GM12878 (cell line): ENCODE results near the gene CDKL1. TPM values are rescaled to one million over a fixed set of nuclear protein-coding genes. Genes with fewer than 3 reads are reported as not detected.

Experiments
- ATAC-seq: fragments of 200-7000 bp; cut with Tn5 transposase; 3 replicates; pipeline ENCODE4 v1.9.1; 2020; ENCODE audit warnings: mild to moderate bottlenecking, moderate library complexity
- BruUV-seq: library from RNA; stranded (reverse); fragments of 400-500 nt; replicated peaks from 2 replicates; lab custom pipeline; 2021; lab: Mats Ljungman, UMichigan
- CTCF ChIA-PET: fragments of 300-600 bp; sonication (Branson Sonifier 250); formaldehyde crosslinking; extraction: SDS; loops from one replicate; lab custom pipeline; 2021; ENCODE audit warnings: inconsistent platforms; lab: Yijun Ruan, JAX
- POLR2A ChIA-PET: fragments of 350-600 bp; formaldehyde crosslinking; extraction: SDS; loops from one replicate; lab custom pipeline; 2021; ENCODE audit warnings: inconsistent platforms; lab: Charles Lee
- RAD21 ChIA-PET: fragments of 300-600 bp; sonication (Branson Sonifier 250); formaldehyde crosslinking; loops from one replicate; lab custom pipeline; 2023; ENCODE audit warnings: antibody characterized with exemption; ENCODE audit not compliant: unreplicated experiment; lab: Charles Lee
- SMC1A ChIA-PET: fragments of 300-600 bp; sonication (Branson Sonifier 250); formaldehyde crosslinking; loops from one replicate; lab custom pipeline; 2023; ENCODE audit not compliant: unreplicated experiment, uncharacterized antibody; lab: Charles Lee
- DNase-seq: peaks from one replicate; pipeline ENCODE4 v3.0.0-alpha.2; 2011; ENCODE audit warnings: low read depth, low spot score
- FAIRE-seq: peaks from 3 replicates; lab custom pipeline; 2011; peaks lifted over from hg19 to GRCh38; lab: Jason Lieb, UNC
- H2AFZ ChIP-seq: 2 replicates; pipeline ENCODE4 v1.6.0; 2011; ENCODE audit warnings: low read depth, low read length, control low read depth; ENCODE audit not compliant: control insufficient read depth
- H3K27ac ChIP-seq: 2 replicates; pipeline ENCODE4 v1.5.1; 2011; ENCODE audit warnings: control low read depth; ENCODE audit not compliant: control insufficient read depth, insufficient read depth
- H3K27me3 ChIP-seq, 2 experiments: replicated peaks in 1 of 2; 2 replicates each; pipeline versions ENCODE4 v1.6.0 to v1.6.1; 2011; ENCODE audit warnings: low read length in 1 of 2; ENCODE audit not compliant: control insufficient read depth in 2 of 2, insufficient read depth in 2 of 2
- H3K36me3 ChIP-seq, 2 experiments: 2 replicates each; pipeline ENCODE4 v1.5.1; 2011; ENCODE audit warnings: low read length in 1 of 2; ENCODE audit not compliant: control insufficient read depth in 2 of 2, insufficient read depth in 2 of 2
- H3K4me1 ChIP-seq: 2 replicates; pipeline ENCODE4 v1.6.1; 2011; ENCODE audit warnings: mild to moderate bottlenecking, low read length, moderate library complexity, mixed read lengths; ENCODE audit not compliant: control insufficient read depth, insufficient read depth
- H3K4me2 ChIP-seq: 2 replicates; pipeline ENCODE4 v1.6.0; 2011; ENCODE audit warnings: control low read depth; ENCODE audit not compliant: control insufficient read depth, insufficient read depth
- H3K4me3 ChIP-seq: fragments of 200-600 bp; sonication (generic); 2 replicates; pipeline ENCODE4 v1.5.1; 2016
- H3K79me2 ChIP-seq: 2 replicates; pipeline ENCODE4 v1.6.0; 2011; ENCODE audit warnings: low read length; ENCODE audit not compliant: control insufficient read depth, insufficient read depth
- H3K9ac ChIP-seq: 2 replicates; pipeline ENCODE4 v1.8.0; 2011; ENCODE audit warnings: low read length, control low read depth, mixed read lengths; ENCODE audit not compliant: control insufficient read depth, insufficient read depth
- H3K9me3 ChIP-seq: replicated peaks from 3 replicates; pipeline ENCODE4 v1.5.1; 2011; ENCODE audit warnings: mild to moderate bottlenecking, low read length; ENCODE audit not compliant: control insufficient read depth, insufficient read depth
- H4K20me1 ChIP-seq: 2 replicates; pipeline ENCODE4 v1.6.0; 2011; ENCODE audit not compliant: control insufficient read depth, insufficient read depth
- CREM ChIP-seq: IDR thresholded peaks from 2 replicates; pipeline ENCODE4 v1.6.1; 2014; ENCODE audit warnings: antibody characterized with exemption, low read depth
- EZH2 ChIP-seq: IDR thresholded peaks from 2 replicates; pipeline ENCODE4 v1.6.1; 2012; ENCODE audit warnings: low read depth, mild to moderate bottlenecking, control low read depth, inconsistent platforms, low read length, borderline replicate concordance; ENCODE audit not compliant: control insufficient read depth
- FOXM1 ChIP-seq: IDR thresholded peaks from 2 replicates; pipeline ENCODE4 v1.6.1; 2012; ENCODE audit warnings: low read depth, mild to moderate bottlenecking, inconsistent platforms, low read length, moderate library complexity
- IKZF1 ChIP-seq: fragments of 450-650 bp; conservative IDR thresholded peaks from 2 replicates; pipeline ENCODE4 v1.6.1; 2017; ENCODE audit warnings: antibody characterized with exemption, mild to moderate bottlenecking
- MEF2A ChIP-seq: IDR thresholded peaks from 2 replicates; pipeline ENCODE4 v1.6.1; 2011; ENCODE audit warnings: low read depth, mild to moderate bottlenecking, low read length, moderate library complexity; ENCODE audit not compliant: insufficient read depth
- MEF2B ChIP-seq: fragments of 450-650 bp; IDR thresholded peaks from 2 replicates; pipeline ENCODE4 v1.6.1; 2018; ENCODE audit warnings: mild to moderate bottlenecking, moderate library complexity; ENCODE audit not compliant: partially characterized antibody, poor library complexity, severe bottlenecking
- RFX5 ChIP-seq: IDR thresholded peaks from 2 replicates; pipeline ENCODE4 v1.6.1; 2011; ENCODE audit warnings: low read depth, low read length, improper control_type of control experiment
- SMAD1 ChIP-seq: fragments of 450-650 bp; IDR thresholded peaks from 2 replicates; pipeline ENCODE4 v1.6.1; 2018; ENCODE audit warnings: mild to moderate bottlenecking, low read depth; ENCODE audit not compliant: partially characterized antibody
- SPI1 ChIP-seq: IDR thresholded peaks from 2 replicates; pipeline ENCODE4 v1.6.1; 2011; ENCODE audit warnings: low read depth, mild to moderate bottlenecking, low read length, moderate library complexity, borderline replicate concordance; ENCODE audit not compliant: insufficient read depth
- SUPT20H ChIP-seq: IDR thresholded peaks from 2 replicates; pipeline ENCODE4 v1.6.1; 2011; ENCODE audit warnings: low read depth, mild to moderate bottlenecking, low read length, moderate library complexity, borderline replicate concordance; ENCODE audit not compliant: control insufficient read depth
- TAF1 ChIP-seq: IDR thresholded peaks from 2 replicates; pipeline ENCODE4 v1.6.1; 2011; ENCODE audit warnings: mild to moderate bottlenecking, low read depth, low read length, borderline replicate concordance
- ZNF24 ChIP-seq: fragments of 450-650 bp; IDR thresholded peaks from 2 replicates; pipeline ENCODE4 v1.6.1; 2017; ENCODE audit warnings: antibody characterized with exemption, mild to moderate bottlenecking
- ZZZ3 ChIP-seq: IDR thresholded peaks from 2 replicates; pipeline ENCODE4 v1.6.1; 2011; ENCODE audit warnings: low read depth; ENCODE audit not compliant: control insufficient read depth, insufficient read length
- WGBS: methylation state at CpG from one replicate; pipeline ENCODE4 v1.1.6; 2016; ENCODE audit warnings: low lambda C conversion rate; ENCODE audit not compliant: insufficient replicate concordance, insufficient coverage; ENCODE audit errors: missing lambda C conversion rate; 5-methylcytosine and 5-hydroxymethylcytosine counted together
- in situ Hi-C: fragments of 300-500 bp; cut with MboI; formaldehyde crosslinking; loops from 9 replicates; pipeline ENCODE4 v1.14.3; 2018; ENCODE audit warnings: mixed read lengths
- intact Hi-C: fragments of 100-400 bp; cut with micrococcal nuclease; formaldehyde crosslinking; loops from one replicate; pipeline ENCODE4 v1.14.2; 2022; ENCODE audit not compliant: unreplicated experiment
- polyA plus RNA-seq, 11 experiments: library from polyadenylated mRNA; depleted of rRNA in 4 of 11; unstranded in 6 of 11; stranded (reverse) in 5 of 11; fragments of >200 nt; fragmentation: Nextera tagmentation in 4 of 11; fragmentation: Illumina TruSeq in 1 of 11; extraction: Ambion mirVana in 4 of 11; extraction: Trizol in 1 of 11; gene quantifications; 1 replicate in 1 of 11; 2 replicates in 10 of 11; pipeline versions ENCODE4 v1.2.1 to v1.2.3, GENCODE V29; 2011 to 2016; ENCODE audit warnings: inconsistent platforms in 2 of 11, missing spikeins in 2 of 11, low read depth in 1 of 11
- total RNA-seq, 4 experiments: library from RNA; depleted of rRNA in 3 of 4; stranded (reverse); fragments of >200 nt in 3 of 4; fragmentation: Illumina TruSeq in 1 of 4; extraction: Trizol in 1 of 4; gene quantifications; 2 replicates each; pipeline versions ENCODE4 v1.2.1 to v1.2.3, GENCODE V29; 2013 to 2021
- TF ChIP-seq, protein P1 (sequence below): fragments of 450-650 bp; IDR thresholded peaks from 2 replicates; pipeline ENCODE4 v1.6.1; 2017; ENCODE audit warnings: low read depth, mild to moderate bottlenecking, moderate library complexity
- TF ChIP-seq, protein P2 (sequence below): fragments of 450-650 bp; formaldehyde crosslinking; IDR thresholded peaks from 2 replicates; pipeline ENCODE4 v1.5.0; 2022; ENCODE audit warnings: mild to moderate bottlenecking, missing genetic modification characterization
- TF ChIP-seq, protein P3 (sequence below): fragments of 450-650 bp; formaldehyde crosslinking; IDR thresholded peaks from 2 replicates; pipeline ENCODE4 v1.4.0; 2022; ENCODE audit warnings: mild to moderate bottlenecking, moderate library complexity

The CDKL1 gene
- total and polyA plus RNA-seq, 10 of the 15 experiments (the other 5 are each of a cell fraction or from before 2014, with no cell fraction given): 9.0 to 19.0 (median 11.1) TPM

DNA sequence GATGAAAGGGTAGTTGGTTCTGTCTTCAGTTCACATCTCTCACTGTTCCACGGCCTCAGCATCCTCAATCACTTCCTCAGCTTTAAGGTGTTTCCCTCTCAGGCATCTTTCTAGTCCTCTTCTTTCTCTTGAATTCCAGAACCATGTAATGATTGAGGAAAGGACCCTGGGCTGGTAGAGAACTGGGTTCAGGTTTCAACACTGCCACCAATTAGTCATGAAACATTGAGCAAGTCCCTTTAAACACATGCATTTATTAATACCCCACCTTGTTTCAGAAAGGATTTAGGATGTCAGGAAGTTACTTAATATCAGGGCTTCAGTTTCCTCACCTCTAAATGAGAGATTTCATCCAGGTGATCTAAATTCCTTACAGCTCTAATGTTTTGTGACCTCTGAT, 77.4 kb downstream of the CDKL1 start:
- Histone ChIP-seq H3K27me3 (no peaks in the 10 kb centered on the region), H3K9ac (no peak overlapping the region), H3K9me3 (peaks cover 2% of the 10 kb centered on the region; the same call in 1 of the 3 replicates), H3K36me3 (peaks cover 0 to 3% of the 10 kb centered on the region in 2 experiments; a peak in 2 of 4 replicates), H3K4me2 (no peak overlapping the region), H3K27ac (no peak overlapping the region; the same call in 1 of the 2 replicates), H3K4me3 (no peak overlapping the region), H2AFZ (no peak overlapping the region), H3K4me1 (peaks cover 27% of the 10 kb centered on the region), H4K20me1 (no peaks in the 10 kb centered on the region; the same call in 1 of the 2 replicates), H3K79me2 (peaks cover 9% of the 10 kb centered on the region)
- intact Hi-C loops (loop anchor here (10.0 kb wide), 1 partner anchor 506 kb away; no protein-coding TSS in a partner anchor), in situ Hi-C loops (no loop called here)
- POLR2A ChIA-PET: interaction anchor here (1.4 kb wide), 1 partner anchor 209 kb away, joined by 4 read pairs; no protein-coding TSS in a partner anchor
- WGBS: 57% methylated on average over 1 of the region's 1 CpG
- SMC1A ChIA-PET: interaction anchor here (2.6 kb wide), 1 partner anchor 23 kb away, joined by 11 read pairs; no protein-coding TSS in a partner anchor
- TSS peak; percentile 22 for BruUV-seq
- CTCF ChIA-PET: interaction anchor here (0.7 to 3.7 kb wide), 5 partner anchors 7 to 220 kb away, joined by 3 to 39 read pairs (median 6); partner anchors contain the start of genes DMAC2L and L2HGDH
- ATAC-seq: no peak
- DNase-seq: no peak
- no peak for FAIRE-seq
- RAD21 ChIA-PET: no interaction called here
- TF ChIP-seq ZNF24: no peak
- TF ChIP-seq MEF2B: no peak
- no peak for TF ChIP-seq SPI1
- TF ChIP-seq CREM: no peak
- TF ChIP-seq, protein P1, sequence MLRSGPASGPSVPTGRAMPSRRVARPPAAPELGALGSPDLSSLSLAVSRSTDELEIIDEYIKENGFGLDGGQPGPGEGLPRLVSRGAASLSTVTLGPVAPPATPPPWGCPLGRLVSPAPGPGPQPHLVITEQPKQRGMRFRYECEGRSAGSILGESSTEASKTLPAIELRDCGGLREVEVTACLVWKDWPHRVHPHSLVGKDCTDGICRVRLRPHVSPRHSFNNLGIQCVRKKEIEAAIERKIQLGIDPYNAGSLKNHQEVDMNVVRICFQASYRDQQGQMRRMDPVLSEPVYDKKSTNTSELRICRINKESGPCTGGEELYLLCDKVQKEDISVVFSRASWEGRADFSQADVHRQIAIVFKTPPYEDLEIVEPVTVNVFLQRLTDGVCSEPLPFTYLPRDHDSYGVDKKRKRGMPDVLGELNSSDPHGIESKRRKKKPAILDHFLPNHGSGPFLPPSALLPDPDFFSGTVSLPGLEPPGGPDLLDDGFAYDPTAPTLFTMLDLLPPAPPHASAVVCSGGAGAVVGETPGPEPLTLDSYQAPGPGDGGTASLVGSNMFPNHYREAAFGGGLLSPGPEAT: no peak
- TF ChIP-seq TAF1: no peak
- TF ChIP-seq, protein P2, sequence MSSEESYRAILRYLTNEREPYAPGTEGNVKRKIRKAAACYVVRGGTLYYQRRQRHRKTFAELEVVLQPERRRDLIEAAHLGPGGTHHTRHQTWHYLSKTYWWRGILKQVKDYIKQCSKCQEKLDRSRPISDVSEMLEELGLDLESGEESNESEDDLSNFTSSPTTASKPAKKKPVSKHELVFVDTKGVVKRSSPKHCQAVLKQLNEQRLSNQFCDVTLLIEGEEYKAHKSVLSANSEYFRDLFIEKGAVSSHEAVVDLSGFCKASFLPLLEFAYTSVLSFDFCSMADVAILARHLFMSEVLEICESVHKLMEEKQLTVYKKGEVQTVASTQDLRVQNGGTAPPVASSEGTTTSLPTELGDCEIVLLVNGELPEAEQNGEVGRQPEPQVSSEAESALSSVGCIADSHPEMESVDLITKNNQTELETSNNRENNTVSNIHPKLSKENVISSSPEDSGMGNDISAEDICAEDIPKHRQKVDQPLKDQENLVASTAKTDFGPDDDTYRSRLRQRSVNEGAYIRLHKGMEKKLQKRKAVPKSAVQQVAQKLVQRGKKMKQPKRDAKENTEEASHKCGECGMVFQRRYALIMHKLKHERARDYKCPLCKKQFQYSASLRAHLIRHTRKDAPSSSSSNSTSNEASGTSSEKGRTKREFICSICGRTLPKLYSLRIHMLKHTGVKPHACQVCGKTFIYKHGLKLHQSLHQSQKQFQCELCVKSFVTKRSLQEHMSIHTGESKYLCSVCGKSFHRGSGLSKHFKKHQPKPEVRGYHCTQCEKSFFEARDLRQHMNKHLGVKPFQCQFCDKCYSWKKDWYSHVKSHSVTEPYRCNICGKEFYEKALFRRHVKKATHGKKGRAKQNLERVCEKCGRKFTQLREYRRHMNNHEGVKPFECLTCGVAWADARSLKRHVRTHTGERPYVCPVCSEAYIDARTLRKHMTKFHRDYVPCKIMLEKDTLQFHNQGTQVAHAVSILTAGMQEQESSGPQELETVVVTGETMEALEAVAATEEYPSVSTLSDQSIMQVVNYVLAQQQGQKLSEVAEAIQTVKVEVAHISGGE (CRISPR knock-in tag): no peak
- TF ChIP-seq MEF2A: no peak
- TF ChIP-seq SUPT20H: no peak
- no peak for TF ChIP-seq IKZF1
- TF ChIP-seq, protein P3, sequence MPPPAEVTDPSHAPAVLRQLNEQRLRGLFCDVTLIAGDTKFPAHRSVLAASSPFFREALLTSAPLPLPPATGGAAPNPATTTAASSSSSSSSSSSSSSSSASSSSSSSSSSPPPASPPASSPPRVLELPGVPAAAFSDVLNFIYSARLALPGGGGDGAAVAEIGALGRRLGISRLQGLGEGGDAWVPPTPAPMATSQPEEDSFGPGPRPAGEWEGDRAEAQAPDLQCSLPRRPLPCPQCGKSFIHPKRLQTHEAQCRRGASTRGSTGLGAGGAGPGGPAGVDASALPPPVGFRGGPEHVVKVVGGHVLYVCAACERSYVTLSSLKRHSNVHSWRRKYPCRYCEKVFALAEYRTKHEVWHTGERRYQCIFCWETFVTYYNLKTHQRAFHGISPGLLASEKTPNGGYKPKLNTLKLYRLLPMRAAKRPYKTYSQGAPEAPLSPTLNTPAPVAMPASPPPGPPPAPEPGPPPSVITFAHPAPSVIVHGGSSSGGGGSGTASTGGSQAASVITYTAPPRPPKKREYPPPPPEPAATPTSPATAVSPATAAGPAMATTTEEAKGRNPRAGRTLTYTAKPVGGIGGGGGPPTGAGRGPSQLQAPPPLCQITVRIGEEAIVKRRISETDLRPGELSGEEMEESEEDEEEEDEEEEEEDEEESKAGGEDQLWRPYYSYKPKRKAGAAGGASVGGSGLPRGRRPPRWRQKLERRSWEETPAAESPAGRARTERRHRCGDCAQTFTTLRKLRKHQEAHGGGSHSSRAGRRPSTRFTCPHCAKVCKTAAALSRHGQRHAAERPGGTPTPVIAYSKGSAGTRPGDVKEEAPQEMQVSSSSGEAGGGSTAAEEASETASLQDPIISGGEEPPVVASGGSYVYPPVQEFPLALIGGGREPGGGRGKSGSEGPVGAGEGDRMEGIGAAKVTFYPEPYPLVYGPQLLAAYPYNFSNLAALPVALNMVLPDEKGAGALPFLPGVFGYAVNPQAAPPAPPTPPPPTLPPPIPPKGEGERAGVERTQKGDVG (CRISPR knock-in tag): no peak
- no peak for TF ChIP-seq ZZZ3
- TF ChIP-seq EZH2: no peak
- no peak for TF ChIP-seq FOXM1
- TF ChIP-seq RFX5: no peak
- no peak for TF ChIP-seq SMAD1
